Measurements from ENCODE around the gene PAQR7. TPM values are rescaled to one million over a fixed set of nuclear protein-coding genes. Genes with fewer than 3 reads are reported as not detected.

Gene PAQR7
- total RNA-seq, 1 donor, result 9.8 TPM

GRCh38 chr1:25871704-25872494, 3.6 kb downstream of the PAQR7 start:
- Histone ChIP-seq H3K4me3 (ENCODE audit: insufficient read depth, low read length) (no peak overlapping the region), H3K79me2 (ENCODE audit: insufficient read depth, low read length) (peaks cover 32% of the 10 kb centered on the region), H3K4me1 (ENCODE audit: insufficient read depth, low read length) (peaks cover 17% of the 10 kb centered on the region), H2AFZ (ENCODE audit: low read length) (no peak overlapping the region), H3K36me3 (ENCODE audit: insufficient read depth, low read length) (peaks cover 28% of the 10 kb centered on the region), H3K27me3 (ENCODE audit: insufficient read depth, low read length) (no peaks in the 10 kb centered on the region), H3K4me2 (ENCODE audit: insufficient read depth, low read length) (no peak overlapping the region), H4K20me1 (ENCODE audit: insufficient read depth, low read length) (peaks cover 18% of the 10 kb centered on the region), H3K9me3 (ENCODE audit: low read depth, low read length) (no peaks in the 10 kb centered on the region), H3K27ac (ENCODE audit: low read depth, low read length) (no peak overlapping the region)
- DNase-seq (ENCODE audit: insufficient read length, low spot score, missing footprints), result no peak
- no peak for TF ChIP-seq CTCF (IDR thresholded peaks at IDR 0.05; ENCODE audit: extremely low read depth, low read depth, low read length)

DNA sequence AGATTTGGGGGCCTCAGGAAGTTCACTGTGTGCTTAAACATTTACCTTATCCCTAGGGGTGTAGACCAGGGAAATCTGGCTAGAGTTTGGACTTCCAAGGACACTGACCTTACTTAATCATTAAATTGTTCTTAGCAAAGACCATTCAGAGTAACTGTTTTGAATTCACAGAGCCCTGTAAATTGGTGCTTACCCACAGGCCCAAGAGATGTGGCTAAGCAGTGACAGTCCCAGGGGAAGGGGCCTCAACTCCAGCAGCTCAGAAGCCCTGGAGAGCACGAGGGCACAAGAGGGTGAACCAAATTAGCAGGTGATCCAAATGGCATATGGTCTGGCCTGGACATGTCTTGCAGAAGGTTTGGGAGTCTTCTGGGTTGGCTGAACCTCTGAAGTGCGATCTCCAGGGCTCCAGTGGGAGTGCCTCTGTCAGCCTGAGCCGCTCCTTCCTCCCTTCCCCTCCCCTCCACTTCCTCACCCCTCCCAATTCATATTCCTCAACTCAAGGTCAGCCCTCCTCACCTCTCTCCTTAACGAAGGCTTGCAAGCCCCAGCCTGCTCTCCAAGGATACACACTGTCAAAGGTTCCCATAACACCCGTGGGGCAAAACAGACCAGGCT, 4.3 kb downstream of the PAQR7 start:
- Histone ChIP-seq H2AFZ (ENCODE audit: low read length) (no peak overlapping the region), H3K79me2 (ENCODE audit: insufficient read depth, low read length) (peaks cover 32% of the 10 kb centered on the region), H3K4me2 (ENCODE audit: insufficient read depth, low read length) (no peak overlapping the region), H3K36me3 (ENCODE audit: insufficient read depth, low read length) (peaks cover 28% of the 10 kb centered on the region), H4K20me1 (ENCODE audit: insufficient read depth, low read length) (peaks cover 18% of the 10 kb centered on the region), H3K27me3 (ENCODE audit: insufficient read depth, low read length) (no peaks in the 10 kb centered on the region), H3K4me1 (ENCODE audit: insufficient read depth, low read length) (peaks cover 17% of the 10 kb centered on the region), H3K9me3 (ENCODE audit: low read depth, low read length) (no peaks in the 10 kb centered on the region), H3K4me3 (ENCODE audit: insufficient read depth, low read length) (no peak overlapping the region), H3K27ac (ENCODE audit: low read depth, low read length) (no peak overlapping the region)
- no peak for TF ChIP-seq CTCF (IDR thresholded peaks at IDR 0.05; ENCODE audit: extremely low read depth, low read depth, low read length)
- peak; percentile 75 for DNase-seq (ENCODE audit: insufficient read length, low spot score, missing footprints)

DNA sequence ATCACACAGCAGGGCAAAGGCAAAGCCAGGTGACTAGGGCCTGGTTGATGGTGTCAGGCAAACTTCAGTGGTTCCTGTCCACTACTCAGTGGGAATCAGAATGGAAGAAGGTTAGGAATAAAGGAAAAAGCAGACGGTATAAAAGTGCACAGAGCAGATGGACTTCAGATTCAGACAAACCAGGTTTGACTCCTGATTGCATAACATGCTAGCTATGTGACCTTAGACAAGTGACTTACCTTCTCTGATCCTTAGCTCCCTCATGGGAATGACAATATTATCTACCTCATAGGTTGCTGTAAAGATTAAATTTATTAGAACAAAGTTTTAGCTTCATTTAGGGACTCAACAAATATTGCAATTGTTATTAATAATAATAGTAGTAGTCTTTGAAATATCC, 4.9 kb downstream of the PAQR7 start:
- no peak overlapping the region for H2AFZ ChIP-seq (ENCODE audit: low read length)
- H3K36me3 ChIP-seq (ENCODE audit: insufficient read depth, low read length), result peaks cover 28% of the 10 kb centered on the region
- H3K4me3 ChIP-seq (ENCODE audit: insufficient read depth, low read length), result no peak overlapping the region
- no peak for DNase-seq (ENCODE audit: insufficient read length, low spot score, missing footprints)
- no peak overlapping the region for H3K27ac ChIP-seq (ENCODE audit: low read depth, low read length)
- no peaks in the 10 kb centered on the region for H3K27me3 ChIP-seq (ENCODE audit: insufficient read depth, low read length)
- peaks cover 18% of the 10 kb centered on the region for H4K20me1 ChIP-seq (ENCODE audit: insufficient read depth, low read length)
- no peak overlapping the region for H3K4me2 ChIP-seq (ENCODE audit: insufficient read depth, low read length)
- H3K79me2 ChIP-seq (ENCODE audit: insufficient read depth, low read length), result peaks cover 32% of the 10 kb centered on the region
- no peaks in the 10 kb centered on the region for H3K9me3 ChIP-seq (ENCODE audit: low read depth, low read length)
- peaks cover 17% of the 10 kb centered on the region for H3K4me1 ChIP-seq (ENCODE audit: insufficient read depth, low read length)
- TF ChIP-seq CTCF (IDR thresholded peaks at IDR 0.05; ENCODE audit: extremely low read depth, low read depth, low read length), result no peak

DNA sequence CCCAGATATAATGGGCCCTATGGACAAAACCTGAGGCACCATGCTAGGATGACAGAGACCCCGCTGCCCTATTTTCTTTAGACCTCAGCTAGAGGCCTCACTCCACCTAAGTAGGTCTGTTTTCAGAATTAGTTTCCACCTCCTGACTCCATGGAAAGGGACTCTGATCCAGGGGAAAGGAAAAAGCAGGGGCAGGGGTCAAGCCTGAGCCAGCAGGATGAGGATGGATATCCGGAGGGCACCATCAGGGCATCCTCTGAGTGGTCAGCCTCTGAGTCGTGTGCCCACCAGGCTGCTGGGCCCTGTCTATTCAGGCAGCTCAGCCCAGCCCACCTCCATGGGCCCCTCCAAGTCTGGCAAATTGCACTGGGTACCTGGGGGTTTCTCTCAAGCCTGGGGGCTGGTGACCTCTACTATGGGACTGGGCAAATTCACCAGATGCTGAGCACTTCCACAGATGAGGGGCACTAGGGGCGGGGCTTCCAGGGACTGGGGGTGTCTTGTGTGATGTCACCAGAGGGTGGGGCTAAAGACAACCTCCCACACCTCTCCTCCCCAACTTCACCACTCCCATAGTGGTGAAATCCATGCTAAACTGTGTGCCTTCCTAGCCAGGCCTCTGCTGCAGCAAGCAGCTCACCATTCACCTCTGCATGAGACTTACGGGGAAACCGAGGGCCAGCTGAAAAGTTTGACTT, 5.5 kb downstream of the PAQR7 start:
- no peaks in the 10 kb centered on the region for H3K27me3 ChIP-seq (ENCODE audit: insufficient read depth, low read length)

More for the DNA sequence above, 5.5 kb downstream of the PAQR7 start:
- Histone ChIP-seq H3K4me2 (ENCODE audit: insufficient read depth, low read length) (no peak overlapping the region), H3K4me1 (ENCODE audit: insufficient read depth, low read length) (peaks cover 17% of the 10 kb centered on the region), H3K4me3 (ENCODE audit: insufficient read depth, low read length) (no peak overlapping the region), H2AFZ (ENCODE audit: low read length) (no peak overlapping the region), H3K36me3 (ENCODE audit: insufficient read depth, low read length) (peaks cover 28% of the 10 kb centered on the region), H4K20me1 (ENCODE audit: insufficient read depth, low read length) (peaks cover 18% of the 10 kb centered on the region), H3K79me2 (ENCODE audit: insufficient read depth, low read length) (peaks cover 32% of the 10 kb centered on the region), H3K27ac (ENCODE audit: low read depth, low read length) (no peak overlapping the region), H3K9me3 (ENCODE audit: low read depth, low read length) (no peaks in the 10 kb centered on the region)
- DNase-seq (ENCODE audit: insufficient read length, low spot score, missing footprints), result no peak
- no peak for TF ChIP-seq CTCF (IDR thresholded peaks at IDR 0.05; ENCODE audit: extremely low read depth, low read depth, low read length)
